Upper lobe of left lung (tissue), 4 donors: Measurements from ENCODE around the gene CHST13.

Experiments used
- CTCF ChIP-seq, 6 experiments: fragments of 450-650 bp in 4 of 6; fragments of 200-600 bp in 2 of 6; sonication (generic) in 2 of 6; IDR thresholded peaks; one replicate each; pipeline ENCODE4 v1.5.1; 2016 to 2019; ENCODE audit warnings: antibody characterized with exemption in 6 of 6
- POLR2A ChIP-seq, 4 donors: fragments of 450-650 bp; IDR thresholded peaks; one replicate each; pipeline ENCODE4 v1.5.1; 2016 to 2017; ENCODE audit warnings: antibody characterized with exemption in 4 of 4, mild to moderate bottlenecking in 2 of 4

GRCh38 chr3:126528419-126528799, 4.5 kb downstream of the CHST13 start:
- TF ChIP-seq CTCF (IDR thresholded peaks at IDR 0.05) (no peak), POLR2A (IDR thresholded peaks at IDR 0.05) (no peak)
